Ovary (tissue), 3 donors: ENCODE results near the gene ZNF423.

Experiments
- CTCF ChIP-seq, 3 donors: fragments of 450-650 bp in 2 of 3; fragments of 200-600 bp in 1 of 3; IDR thresholded peaks; one replicate each; pipeline versions ENCODE4 v1.5.1 to v1.8.0; 2016 to 2022; ENCODE audit warnings: antibody characterized with exemption in 3 of 3, mild to moderate bottlenecking in 1 of 3
- EP300 ChIP-seq: sonication (generic); formaldehyde crosslinking; IDR thresholded peaks from one replicate; pipeline ENCODE4 v1.6.1; 2017; ENCODE audit warnings: antibody characterized with exemption
- POLR2A ChIP-seq: fragments of 450-650 bp; IDR thresholded peaks from one replicate; pipeline ENCODE4 v1.6.1; 2017; ENCODE audit warnings: antibody characterized with exemption, mild to moderate bottlenecking, moderate library complexity
- donor health status: DM: no; HTN: no; CAD: no.

DNA sequence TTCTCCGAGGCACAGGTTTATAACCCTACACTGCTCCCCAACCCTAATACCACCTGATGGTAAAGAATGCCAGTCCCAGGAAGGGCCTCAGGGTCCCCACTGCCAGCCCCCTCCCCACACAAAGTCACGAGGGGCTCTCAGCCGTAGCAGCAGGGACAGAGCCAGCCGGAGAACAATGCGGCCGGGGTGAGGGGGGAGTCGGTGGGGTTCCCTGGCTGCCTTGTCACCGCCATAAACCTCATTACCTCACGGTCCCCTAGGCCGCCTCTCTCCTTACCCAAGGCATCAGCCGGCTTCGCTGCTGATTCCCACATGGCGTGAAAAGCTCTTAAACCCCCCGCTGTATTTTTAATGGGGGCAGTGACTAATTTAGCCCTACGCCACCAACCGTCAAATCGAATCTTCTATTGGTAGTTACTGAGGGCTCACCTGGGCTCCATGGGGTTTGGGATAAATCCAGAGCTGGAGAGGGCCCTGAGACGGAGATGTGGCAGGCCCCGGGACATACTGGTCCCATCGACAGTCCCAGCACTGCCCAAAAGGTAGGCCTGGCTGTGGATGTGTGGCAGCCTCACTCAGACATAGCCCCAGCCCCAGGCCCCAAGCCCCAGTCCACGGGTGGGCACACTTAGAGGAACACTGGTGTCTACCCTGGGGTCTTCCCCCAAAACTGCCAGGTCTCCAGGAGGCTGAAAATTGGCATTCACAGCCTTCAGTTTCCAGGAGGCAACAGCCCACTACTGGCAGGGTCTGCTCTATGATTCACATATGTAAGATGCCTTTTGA is 367.0 kb downstream of the ZNF423 start:
- TF ChIP-seq POLR2A: no peak
- no peak for TF ChIP-seq CTCF (IDR thresholded peaks at IDR 0.05)
- TF ChIP-seq EP300: no peak
